Measurements from ENCODE around the gene UMPS.
"Not testable (repeated sequence)": the region's sequence is repeated elsewhere in the genome, so short reads cannot be mapped to it uniquely, and the experiment has no call there.

Gene UMPS

DNA sequence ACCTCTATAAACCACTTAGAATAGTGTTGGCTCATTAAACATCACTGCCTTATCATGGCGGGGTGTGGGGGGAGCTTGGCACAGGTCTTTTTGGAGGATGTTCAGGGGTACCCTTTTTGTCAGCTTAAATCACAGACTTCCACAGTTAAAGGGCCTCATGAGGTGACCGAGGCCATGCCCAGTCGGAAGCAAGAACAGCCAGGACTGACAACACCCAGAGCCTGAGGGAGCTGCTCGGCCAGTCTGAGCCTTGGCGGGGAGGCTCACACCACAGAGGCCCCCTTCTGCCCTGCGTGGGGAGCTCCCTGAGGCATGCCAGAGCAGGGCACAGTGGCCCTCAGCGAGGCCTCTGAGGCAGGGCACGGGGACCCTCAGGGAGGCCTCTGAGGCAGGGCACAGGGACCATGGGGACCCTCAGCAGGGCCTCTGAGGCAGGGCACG is 49.5 kb downstream of the UMPS start:
- DNase-seq (ENCODE audit: low read depth in 2 of 2): no peak

DNA sequence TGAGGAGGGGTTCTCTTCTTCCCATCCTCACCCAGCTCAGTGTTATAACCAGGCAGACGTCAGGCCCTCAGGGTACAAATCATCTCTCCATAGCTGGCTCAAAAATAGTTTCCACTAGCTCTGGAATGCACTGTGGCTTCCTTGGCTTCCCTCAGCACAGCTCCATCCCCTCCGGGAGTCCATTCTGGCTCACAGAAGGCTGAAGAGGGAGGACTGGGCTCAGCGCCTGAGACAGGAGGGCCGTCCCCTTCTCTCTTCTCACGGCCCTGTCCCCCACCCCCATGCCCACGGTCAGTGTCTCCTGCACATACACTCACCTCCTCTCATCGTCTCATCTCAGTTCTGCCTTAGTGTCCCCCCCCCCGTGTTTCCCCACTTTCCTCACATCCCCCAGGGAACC is 50.1 kb downstream of the UMPS start:
- peak; percentile 83 for DNase-seq (ENCODE audit: low read depth in 2 of 2)

DNA sequence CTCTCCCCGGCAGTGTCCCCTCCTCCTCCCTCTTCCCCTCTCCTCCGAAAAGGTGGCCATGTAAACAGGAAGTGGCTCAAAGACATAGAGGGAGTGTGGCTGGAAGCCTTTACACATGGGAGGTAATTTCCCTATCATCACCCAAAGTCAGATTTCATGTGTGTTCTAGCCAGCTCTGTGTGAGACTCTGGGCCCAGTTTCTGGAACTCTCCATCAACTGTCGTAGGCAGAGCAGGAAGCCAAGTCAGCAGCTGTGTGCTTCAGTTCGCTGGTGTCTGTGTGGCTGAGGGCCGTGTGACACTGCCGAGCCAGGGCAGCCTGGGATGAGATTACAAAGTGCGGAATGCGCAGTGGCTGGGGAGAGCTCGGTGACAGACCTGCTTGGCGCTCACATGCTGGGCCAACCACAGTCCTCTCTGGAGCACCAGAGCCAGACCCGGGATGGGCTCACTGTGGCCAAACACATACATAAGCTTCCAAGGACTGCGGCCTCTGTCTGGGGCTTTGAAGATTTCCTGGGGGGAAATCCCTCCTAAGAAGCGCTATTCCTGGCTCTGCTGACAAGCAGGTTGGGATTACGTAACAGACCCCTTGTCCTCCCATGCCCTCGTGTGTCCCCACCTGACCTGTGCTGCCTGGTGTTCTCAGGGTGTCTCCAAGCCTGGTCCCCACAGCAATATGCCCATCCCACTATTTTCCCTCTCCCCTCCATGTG is 50.7 kb downstream of the UMPS start:
- peak in 1 of 2 experiments; percentile 52 for DNase-seq (ENCODE audit: low read depth in 2 of 2)

DNA sequence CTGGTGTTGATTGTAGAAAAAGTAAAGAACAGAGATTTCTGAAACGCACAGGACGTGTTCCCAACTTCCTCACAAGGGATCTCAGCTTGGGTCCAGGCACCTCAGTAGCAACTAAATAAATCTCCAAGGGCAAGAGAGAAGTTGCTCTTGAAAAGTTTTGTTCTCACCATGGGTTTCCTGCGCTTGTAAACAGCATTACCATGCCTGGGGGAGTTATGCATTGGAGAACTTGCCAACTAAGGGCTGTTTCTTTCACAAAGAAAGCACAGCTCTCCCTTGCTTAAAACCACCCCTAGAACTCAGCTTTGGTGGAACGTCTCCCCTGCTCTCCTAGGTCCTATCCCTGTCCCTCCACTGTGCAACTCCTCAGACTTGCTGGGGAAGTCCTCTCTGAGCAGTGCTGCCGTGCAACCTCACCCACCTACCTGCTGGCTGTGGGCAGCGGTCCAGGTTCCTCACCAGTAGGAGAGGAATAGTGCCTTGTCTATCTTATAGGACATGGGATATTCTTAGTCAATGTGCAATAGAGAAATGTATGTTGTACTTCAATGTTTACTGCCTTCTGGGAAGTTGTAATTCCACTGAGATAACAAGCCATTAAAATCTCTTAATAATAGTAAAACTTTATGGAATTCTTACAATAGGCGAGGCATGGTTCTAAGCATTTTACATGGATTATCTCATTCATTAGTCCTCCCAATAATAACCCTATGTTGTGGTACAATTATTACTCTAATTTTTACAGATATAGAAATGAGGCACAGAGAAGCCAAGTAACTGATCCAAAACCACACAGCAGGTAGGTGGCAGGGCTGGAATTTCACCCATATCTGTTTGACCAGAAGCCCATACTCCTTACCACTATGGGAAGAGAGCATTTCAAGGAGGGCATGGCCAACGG is 51.5 kb downstream of the UMPS start:
- no peak for DNase-seq (ENCODE audit: low read depth in 2 of 2)

DNA sequence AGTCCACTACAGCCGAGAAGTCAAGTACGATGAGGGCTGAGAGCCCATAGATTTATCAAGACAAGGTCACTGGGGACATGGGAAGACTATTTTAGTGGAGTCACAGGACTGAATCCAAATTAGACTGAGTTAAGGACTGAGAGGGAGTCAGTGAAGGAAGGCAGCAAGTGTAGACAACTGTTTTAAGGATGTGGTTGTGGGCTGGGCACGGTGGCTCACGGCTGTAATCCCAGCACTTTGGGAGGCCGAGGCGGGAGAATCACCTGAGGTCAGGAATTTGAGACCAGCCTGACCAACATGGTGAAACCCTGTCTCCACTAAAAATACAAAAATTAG is 52.1 kb downstream of the UMPS start:
- DNase-seq (ENCODE audit: low read depth in 2 of 2): not testable (repeated sequence)

DNA sequence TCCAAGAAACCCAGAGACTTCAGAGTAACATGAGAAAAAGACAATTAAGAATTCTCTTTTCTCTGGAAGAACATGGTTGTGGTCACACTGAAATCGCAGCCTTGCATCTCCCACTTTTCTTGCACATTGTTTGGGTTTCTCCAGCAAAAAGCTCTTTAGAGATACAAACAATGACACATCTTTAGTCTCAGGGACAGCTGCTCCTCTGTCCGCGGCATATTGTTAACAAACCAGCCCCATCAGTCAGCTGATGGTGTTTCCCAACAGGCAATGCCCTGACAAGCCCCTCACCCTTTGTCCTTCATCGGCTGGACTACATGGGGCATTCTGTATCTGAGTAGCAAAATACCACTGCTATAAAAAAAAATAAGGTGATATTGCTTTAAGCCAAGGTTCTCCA is 53.4 kb downstream of the UMPS start:
- no peak for DNase-seq (ENCODE audit: low read depth in 2 of 2)

DNA sequence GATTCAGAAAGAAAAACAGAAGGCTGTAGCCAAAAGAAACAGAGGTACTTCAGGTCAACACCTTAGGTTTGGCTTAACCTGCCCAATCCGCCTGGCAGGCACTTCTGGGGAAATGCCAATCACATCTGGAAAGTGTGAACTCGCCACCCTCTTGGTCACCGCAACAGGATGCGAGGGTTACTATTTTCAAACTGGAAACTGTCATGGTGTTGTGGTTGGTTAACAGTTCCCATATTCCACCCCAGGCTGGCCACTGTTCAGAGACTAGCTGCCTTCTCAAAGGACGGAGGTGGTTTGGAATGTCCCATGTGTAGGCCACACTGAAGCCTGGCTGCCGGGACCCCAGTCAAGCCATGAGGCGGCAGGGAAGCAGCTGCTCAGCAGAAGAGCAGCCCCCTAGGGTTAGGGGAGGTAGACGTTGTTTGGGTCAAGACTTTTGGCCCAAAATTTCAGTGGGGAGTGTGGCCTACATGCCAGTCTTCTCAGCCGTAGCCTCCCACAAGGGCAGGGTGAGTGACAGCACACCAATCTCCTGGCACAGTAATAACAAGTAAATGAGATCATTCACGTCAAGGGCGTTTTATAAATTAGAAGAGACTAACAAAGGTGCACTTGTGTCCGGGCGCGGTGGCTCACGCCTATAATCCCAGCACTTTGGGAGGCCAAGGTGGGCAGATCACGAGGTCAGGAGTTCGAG is 54.6 kb downstream of the UMPS start:
- no peak for DNase-seq (ENCODE audit: low read depth in 2 of 2)

DNA sequence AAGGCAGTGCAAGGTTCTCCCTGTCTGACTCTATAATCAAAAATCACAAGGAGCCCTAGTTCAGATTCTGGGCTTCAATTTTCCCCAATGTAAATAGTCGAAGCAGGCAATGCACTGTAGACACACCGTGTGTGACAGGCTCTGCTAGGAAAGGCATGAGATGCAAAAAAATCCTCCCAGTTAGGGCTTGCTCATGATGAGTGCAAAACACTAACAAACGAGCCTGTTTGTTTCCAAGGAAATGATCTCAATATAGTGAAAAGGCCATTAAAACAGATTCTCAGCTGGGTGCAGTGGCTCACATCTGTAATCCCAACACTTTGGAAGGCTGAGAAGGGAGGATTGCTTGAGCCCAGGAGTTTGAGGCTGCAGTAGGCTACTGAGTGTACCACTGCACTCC is 55.7 kb downstream of the UMPS start:
- DNase-seq (ENCODE audit: low read depth in 2 of 2): no peak

DNA sequence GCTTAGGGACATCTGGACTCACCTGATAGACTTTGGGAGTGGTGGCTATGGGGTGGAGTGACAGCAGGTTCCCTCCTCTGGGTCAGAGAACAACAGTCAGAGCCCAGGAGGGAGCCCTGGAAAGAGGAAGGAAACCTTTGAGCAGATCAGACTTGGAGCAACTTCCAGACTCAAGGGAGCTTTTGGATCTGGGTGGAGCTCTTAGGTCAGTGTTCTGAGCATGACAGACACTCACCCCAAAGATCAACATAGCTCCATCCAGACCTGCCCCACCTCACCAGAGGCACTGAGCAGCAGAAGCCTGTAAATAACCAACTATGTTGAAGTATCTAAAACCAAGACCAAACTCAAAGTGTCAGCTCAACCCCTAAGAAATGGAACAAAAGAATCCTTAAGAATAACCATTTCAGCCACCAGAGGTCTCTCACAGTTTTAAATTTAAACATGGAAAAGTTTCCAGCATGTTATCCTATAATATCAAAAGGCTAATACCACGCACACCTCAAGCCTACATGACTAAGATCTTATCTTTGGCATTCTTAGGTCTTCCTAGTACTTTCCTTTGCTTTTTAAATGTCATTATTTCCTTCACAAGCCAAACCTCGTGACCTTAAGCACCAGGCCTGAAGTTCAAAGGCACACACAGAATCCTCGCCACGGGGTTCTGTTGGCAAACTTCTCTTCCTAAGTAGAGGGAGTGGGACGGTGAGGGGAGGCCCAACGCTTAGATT is 56.4 kb downstream of the UMPS start:
- no peak for DNase-seq (ENCODE audit: low read depth in 2 of 2)

DNA sequence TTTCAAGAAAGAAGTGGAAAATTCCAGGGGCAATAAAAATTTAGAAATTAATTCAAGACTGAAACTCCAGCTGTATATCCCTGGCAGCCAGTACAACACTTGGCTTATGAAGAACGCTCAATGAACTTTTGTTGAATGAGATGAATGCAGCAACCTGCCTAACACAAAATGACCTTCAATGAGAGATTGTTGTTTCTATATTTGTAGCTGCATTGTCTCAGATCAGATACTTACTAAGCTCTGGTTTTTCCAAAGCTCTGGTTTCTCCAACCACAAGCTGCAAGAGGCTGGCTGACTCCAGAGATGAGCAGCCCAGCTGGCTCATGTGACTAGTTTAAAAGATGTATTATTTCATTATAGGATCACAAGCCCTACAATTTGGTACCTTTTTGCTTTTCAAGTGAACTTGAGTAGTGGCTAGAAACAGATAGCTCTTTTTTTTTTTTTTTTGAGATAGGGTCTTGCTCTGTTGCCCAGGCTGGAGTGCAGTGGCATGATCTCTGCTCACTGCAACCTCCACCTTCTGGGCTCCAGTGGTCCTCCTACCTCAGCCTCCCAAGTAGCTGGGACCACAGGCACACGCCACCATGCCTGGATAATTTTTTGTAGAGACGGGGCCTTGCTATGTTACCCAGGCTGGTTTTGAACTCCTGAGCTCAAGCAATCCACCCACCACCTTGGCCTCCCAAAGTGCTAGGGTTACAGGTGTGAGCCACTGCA is 57.4 kb downstream of the UMPS start:
- DNase-seq (ENCODE audit: low read depth in 2 of 2): no peak

DNA sequence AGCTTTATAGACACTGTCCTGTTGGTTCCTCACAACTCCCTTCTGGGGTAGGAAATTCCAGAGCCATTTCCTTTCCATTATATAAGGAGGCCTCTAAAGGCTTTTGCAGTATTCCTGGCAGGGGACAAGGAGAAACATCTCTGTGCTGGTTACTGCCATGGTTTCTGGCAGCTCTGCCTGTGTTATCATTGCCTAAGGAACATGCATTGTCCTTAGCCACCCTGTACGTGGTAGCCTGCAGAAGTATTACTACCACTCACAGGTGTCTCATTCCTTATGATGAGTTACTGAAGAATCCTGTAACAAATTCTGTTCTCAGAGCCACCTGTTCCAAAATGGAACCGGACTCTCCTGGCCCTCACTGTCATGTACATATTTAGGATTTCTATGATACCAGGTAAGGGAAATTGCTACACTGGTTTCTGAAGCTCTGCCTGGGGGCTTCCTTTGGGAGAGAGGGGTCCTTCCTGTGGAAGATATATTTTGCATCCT is 58.0 kb downstream of the UMPS start:
- DNase-seq (ENCODE audit: low read depth in 2 of 2): no peak

DNA sequence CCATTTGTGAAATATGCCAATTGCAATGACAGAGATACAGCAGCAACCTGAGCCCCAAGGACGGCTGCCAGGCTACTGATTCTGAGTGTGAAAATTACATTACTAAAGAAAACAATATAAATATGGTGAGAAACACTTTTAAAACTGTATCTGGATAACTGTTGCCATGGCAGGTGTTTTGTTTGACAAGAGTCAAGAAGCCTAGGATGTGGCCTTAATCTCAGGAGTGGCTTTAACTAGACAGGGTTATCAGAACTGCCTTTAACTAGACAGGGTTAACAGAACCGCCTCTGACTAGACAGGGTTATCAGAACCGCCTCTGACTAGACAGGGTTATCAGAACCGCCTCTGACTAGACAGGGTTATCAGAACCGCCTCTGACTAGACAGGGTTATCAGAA is 58.9 kb downstream of the UMPS start:
- DNase-seq (ENCODE audit: low read depth in 2 of 2): not testable (repeated sequence)

DNA sequence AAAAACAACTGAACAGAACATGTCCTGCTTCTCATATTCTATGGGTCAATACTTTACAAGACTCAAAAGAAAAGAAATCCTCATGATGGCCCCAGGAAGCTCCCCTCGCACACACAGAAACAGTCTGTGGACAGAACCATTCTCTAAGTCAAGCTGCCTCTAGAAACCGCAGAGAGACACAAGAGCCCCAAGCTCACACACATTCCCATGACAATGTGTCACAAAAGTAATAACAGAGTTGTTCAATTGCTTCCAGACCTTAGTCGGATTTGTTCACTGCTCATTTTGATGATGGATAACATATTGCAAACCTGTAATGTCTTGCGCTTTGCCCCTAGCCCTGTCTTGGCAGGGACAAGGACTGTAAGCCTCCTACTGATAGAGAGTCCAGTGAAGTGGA is 60.9 kb downstream of the UMPS start:
- peak; percentile 83 to 85 for DNase-seq (ENCODE audit: low read depth in 2 of 2)

DNA sequence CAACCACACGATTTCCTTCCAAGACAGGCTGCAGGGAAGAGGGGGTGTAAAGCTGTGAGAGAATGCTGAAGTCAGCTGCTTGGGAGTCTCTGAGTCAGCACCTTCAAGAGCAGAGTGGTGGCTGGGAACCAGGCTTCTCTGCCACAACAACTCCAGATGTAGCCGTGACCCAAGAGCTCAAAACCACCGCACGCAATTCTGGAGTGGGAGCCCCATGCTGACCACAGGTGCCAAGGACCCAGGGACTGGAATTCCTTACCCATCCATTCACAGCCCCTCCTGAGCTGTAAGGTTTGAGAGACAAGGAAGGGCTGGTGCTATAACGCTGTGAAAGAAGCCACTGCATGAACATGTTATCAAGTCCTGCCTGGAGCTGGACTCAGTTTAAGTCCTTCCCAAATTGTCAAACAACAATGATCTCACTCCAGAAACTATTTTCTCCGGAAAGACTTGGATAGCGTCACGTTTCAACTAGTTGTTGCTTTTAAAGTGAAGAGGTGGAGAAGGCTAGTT is 61.4 kb downstream of the UMPS start:
- peak; percentile 92 to 93 for DNase-seq (ENCODE audit: low read depth in 2 of 2)

DNA sequence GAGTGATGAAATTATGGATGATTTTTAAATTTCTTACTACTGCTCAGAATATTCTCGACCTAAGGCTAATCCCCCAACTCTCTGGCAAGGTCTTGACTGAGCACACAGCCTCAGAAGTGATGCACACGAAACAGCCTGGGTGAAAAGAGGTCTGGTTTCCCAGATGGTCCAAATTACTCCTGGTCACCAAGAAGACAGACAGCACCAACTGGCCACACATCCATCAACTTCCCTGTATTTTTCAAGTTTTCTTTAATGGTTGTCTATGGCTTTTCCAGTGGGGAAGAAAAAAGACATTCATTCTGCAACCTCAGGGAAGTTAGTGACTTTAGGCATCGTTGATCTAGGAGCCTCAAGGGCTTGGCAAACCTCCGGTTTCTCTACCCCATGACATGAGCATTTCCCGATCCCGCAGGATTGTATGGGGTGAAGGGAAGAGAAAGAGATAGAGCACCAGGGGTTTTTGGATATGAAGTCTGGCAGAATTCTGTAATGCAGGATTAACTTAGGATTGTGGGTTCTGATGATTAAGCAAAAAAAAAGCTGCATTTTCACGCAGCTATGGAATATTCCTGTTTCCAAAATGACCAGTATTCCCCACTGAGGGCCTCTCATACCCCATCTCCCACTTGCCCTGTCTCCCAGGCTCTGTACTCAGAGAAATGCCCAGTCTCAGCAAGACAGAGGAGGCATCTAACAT is 62.2 kb downstream of the UMPS start:
- DNase-seq (ENCODE audit: low read depth in 2 of 2): no peak

DNA sequence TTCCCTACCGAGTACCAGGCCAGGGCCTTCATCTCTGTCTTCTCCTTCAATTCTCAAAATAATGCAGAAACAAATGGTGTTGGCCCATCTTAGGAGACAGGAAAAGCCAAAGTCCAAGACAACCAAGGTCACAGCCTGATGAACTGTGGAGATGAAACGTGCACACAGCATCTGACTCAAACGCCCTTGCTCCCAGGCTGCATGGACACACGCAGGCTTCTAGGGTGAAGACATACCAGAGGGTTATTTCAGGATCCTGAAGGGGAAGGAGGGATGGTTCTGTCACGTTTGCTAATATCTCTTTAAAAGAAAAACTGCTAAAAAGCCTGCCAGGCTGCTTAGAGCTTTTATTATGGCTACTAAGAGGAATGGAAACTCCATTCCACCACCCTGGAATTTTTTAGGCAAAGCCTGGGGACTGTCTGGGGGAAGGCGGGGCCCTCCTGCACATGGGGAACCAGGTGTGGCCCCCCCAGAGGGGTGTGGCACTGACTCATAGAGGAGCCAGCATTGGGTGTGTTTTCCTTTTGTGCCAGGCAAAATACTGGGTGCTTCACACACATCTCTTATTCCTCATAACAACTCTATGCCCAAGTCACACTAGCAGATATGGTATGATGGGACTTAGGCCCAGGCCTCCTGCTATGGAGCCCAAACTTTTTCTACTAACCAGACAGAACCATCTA is 62.9 kb downstream of the UMPS start:
- no peak for DNase-seq (ENCODE audit: low read depth in 2 of 2)

DNA sequence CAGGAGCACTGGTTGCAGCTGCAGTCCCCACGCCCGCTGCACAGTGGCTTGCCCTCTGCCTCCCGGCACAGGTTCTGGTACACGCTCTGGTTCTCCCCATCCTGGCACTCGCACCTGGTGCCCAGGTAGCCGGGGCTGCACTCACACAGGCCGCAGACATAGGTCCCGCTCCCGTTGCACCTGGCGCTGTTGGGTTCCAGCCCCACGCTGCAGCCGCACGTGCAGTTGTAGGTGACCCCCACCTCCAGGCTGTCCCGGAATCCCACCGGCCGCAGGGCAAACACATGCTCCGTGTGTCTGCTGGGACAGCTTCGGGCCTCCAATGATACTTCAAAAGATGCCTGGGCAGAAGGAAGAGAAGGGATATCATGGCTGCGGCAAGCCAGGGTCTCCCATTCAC is 66.2 kb downstream of the UMPS start:
- DNase-seq (ENCODE audit: low read depth in 2 of 2): no peak

DNA sequence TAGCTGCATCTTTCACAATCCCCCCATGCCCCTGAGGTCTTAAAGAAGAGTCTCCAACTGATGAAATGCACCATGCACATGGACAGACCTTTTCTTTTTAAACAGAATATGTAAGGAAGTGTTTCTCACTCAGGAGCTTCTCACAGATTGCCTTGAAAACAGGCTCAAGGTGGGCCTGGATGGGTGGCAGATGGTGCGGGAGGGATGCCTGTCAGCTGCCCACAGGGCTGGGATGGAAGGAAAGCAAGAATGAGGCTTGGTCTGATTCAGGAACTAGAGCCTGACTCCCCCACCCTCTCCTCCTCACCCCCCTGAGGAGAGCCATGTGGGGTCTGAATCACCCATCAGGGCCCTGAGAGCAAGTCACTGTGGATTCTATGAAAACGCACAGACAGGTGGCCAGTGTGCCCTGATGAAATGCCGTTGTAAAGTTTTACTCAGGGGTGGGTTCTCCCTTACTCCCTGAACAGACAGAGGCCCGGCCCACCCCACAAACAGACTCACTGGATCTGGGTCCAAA is 67.2 kb downstream of the UMPS start:
- no peak for DNase-seq (ENCODE audit: low read depth in 2 of 2)

Data from fibroblast of skin of left biceps (primary cell).